C4-2B (cell line): Measurements from ENCODE around the gene MACROD1.

ENCODE experiments used
- CTCF ChIP-seq: fragments of 450-650 bp; conservative IDR thresholded peaks from 2 replicates; pipeline ENCODE4 v1.5.1; 2017; ENCODE audit warnings: mild to moderate bottlenecking
- ZFX ChIP-seq: fragments of 450-650 bp; IDR thresholded peaks from 2 replicates; pipeline ENCODE4 v1.6.1; 2017

- TF ChIP-seq CTCF = no peak
- TF ChIP-seq ZFX = no peak
Observed at GRCh38 chr11:64165481-64165841, 452 bp downstream of the MACROD1 start.
